Activated naive CD4-positive, alpha-beta T cell treated with anti-CD3 and anti-CD28 coated beads, Interleukin-2, amount 50 U/mL, for 72 hours (primary cell): ENCODE data around the gene ADORA1. TPM values are rescaled to one million over a fixed set of nuclear protein-coding genes. Genes with fewer than 3 reads are reported as not detected.

Experiments
- ATAC-seq, 2 donors: fragments of 150-1000 bp; cut with Tn5 transposase; 2 replicates each; pipeline ENCODE4 v1.10.0; 2021; ENCODE audit warnings: mild to moderate bottlenecking in 2 of 2, moderate library complexity in 2 of 2
- DNase-seq, 2 donors: peaks; one replicate each; pipeline ENCODE4 v3.0.0; 2021 to 2022; ENCODE audit warnings: low spot score in 2 of 2
- H3K27ac Mint-ChIP-seq, 2 donors: one replicate each; pipeline ENCODE4 v1.8.0; 2022; ENCODE audit warnings: mild to moderate bottlenecking in 2 of 2, mixed read lengths in 2 of 2
- H3K36me3 Mint-ChIP-seq, 2 donors: one replicate each; pipeline ENCODE4 v1.8.0; 2022; ENCODE audit warnings: mixed read lengths in 2 of 2
- H3K9me3 Mint-ChIP-seq, 2 donors: one replicate each; pipeline ENCODE4 v1.8.0; 2022; ENCODE audit warnings: mixed read lengths in 2 of 2
- total RNA-seq, 2 donors: library from RNA; stranded (reverse); gene quantifications; one replicate each; pipeline ENCODE4 v1.2.3, GENCODE V29; 2022

Gene ADORA1
- total RNA-seq, 2 donors from 2014 or later = not detected

DNA sequence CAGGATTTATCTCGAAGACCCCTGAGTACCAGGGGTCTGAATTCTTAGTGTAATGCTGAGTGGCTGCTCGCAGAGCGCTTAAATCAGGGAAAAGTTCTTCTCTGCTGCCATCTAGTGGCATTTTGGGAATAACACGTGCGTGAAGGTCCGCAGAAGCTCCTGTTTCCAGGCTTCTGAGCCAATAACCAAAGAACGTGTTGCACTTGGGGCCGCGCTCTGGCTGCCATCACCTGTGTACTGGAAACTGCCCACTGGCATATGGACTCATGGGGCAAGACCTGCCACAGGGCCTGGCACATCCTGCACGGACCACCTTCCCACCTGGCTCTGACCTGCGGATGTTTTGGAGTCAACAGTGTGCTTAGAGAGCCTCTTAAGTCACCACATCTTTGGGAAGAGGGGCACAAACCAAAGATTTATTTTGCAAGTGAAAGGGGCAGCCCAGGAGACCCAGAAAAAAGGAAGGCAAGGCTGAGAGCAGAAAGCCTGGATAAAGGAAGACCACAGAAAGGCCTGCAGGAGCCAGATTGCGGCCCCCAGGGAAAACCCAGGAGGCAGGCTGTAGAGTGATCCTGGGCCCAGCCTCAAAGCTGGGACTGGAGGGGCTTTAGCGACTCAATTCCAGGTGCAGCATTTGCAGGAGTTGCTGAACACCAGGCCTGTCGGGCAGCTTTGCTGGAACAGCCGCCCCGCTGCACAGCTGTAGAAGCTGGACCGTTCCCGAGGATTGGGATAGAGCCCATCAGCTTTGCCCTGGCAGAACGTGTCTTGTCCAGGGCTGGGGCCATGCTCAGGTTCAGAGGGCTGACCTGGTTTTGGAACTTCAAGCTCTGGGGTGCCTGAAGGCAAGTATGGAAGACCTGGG, 89.0 kb downstream of the ADORA1 start:
- DNase-seq (peak in 1 of 2 donors; percentile 68), ATAC-seq (peak; percentile 60 to 64)
- Mint-ChIP-seq H3K27ac (no peak overlapping the region), H3K36me3 (no peaks in the 10 kb centered on the region), H3K9me3 (no peaks in the 10 kb centered on the region)

Other genes starting within 250 kb of the ADORA1 start
- 1 to 10 TPM; 8.1 to 8.8 TPM for gene RABIF, start 238.6 kb upstream of the ADORA1 start, total RNA-seq
- gene KLHL12, start 200.5 kb upstream of the ADORA1 start, total RNA-seq = 10 to 100 TPM; 31.7 to 36.3 TPM
- 10 to 100 TPM; 69.4 to 97.8 TPM for gene ADIPOR1, start 169.4 kb upstream of the ADORA1 start, total RNA-seq
- gene CYB5R1, start 160.5 kb upstream of the ADORA1 start, total RNA-seq = 10 to 100 TPM; 15.2 to 26.7 TPM
- 10 to 100 TPM; 67.5 to 92.0 TPM for gene TMEM183A, start 120.4 kb upstream of the ADORA1 start, total RNA-seq
- gene PPFIA4, start 101.2 kb upstream of the ADORA1 start, total RNA-seq = 100 to 1,000 TPM in 1 of 2 donors, 1 to 10 TPM in 1; 1.9 to 112 TPM
- not detected for gene MYOG, start 41.7 kb upstream of the ADORA1 start, total RNA-seq
- not detected for gene MYBPH, start 48.1 kb downstream of the ADORA1 start, total RNA-seq
- gene CHI3L1, start 59.0 kb downstream of the ADORA1 start, total RNA-seq = under 1 TPM in 1 of 2 donors, not detected in 1; 0.49 TPM
- 1 to 10 TPM; 1.3 to 2.2 TPM for gene CHIT1, start 101.9 kb downstream of the ADORA1 start, total RNA-seq
- 100 to 1,000 TPM in 1 of 2 donors, 10 to 100 TPM in 1; 87.2 to 185 TPM for gene BTG2, start 177.8 kb downstream of the ADORA1 start, total RNA-seq
- 1 to 10 TPM in 1 of 2 donors, under 1 TPM in 1; 0.68 to 1.4 TPM for gene FMOD, start 223.4 kb downstream of the ADORA1 start, total RNA-seq